ENCODE measurements around the gene TMC7. TPM values are rescaled to one million over a fixed set of nuclear protein-coding genes. Genes with fewer than 3 reads are reported as not detected.
A peak's percentile ranks its signal among the peaks of the same experiment; 100 is the strongest.

TMC7 gene
- total and polyA plus RNA-seq, 2 of the 13 experiments (the other 11 are each of a cell fraction or from before 2014, with no cell fraction given) = 1.2 to 5.1 TPM

DNA sequence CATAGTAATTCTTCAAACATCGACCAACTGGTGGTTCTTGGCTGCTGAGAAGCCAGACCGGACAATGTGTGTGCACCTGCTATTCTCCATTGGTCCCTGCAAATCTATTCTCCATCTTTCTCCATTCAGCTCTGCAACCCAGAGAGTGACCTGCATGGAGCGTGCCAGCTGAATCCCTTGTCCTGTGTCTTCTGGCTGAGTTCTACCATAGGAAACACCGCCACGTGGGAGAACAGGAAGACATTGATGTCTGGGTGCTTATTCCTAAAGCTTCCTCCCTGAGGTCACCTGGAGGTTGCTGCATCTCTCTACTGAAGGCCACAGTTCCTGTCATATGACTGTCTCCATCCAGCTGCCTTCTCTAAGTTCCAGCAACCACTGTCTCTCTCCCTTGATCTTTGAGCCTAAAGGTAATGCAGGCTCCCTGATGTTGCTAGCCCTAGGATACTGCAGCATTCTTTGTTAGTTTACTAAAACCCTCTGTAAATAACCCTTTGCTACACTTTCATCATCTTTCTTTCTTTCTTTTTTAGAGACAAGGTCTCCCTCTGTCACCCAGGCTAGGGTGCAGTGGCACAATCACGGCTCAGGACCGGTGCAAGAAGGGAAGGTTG lies 46.9 kb upstream of the TMC7 start (continued):
- TF ChIP-seq, protein P1, sequence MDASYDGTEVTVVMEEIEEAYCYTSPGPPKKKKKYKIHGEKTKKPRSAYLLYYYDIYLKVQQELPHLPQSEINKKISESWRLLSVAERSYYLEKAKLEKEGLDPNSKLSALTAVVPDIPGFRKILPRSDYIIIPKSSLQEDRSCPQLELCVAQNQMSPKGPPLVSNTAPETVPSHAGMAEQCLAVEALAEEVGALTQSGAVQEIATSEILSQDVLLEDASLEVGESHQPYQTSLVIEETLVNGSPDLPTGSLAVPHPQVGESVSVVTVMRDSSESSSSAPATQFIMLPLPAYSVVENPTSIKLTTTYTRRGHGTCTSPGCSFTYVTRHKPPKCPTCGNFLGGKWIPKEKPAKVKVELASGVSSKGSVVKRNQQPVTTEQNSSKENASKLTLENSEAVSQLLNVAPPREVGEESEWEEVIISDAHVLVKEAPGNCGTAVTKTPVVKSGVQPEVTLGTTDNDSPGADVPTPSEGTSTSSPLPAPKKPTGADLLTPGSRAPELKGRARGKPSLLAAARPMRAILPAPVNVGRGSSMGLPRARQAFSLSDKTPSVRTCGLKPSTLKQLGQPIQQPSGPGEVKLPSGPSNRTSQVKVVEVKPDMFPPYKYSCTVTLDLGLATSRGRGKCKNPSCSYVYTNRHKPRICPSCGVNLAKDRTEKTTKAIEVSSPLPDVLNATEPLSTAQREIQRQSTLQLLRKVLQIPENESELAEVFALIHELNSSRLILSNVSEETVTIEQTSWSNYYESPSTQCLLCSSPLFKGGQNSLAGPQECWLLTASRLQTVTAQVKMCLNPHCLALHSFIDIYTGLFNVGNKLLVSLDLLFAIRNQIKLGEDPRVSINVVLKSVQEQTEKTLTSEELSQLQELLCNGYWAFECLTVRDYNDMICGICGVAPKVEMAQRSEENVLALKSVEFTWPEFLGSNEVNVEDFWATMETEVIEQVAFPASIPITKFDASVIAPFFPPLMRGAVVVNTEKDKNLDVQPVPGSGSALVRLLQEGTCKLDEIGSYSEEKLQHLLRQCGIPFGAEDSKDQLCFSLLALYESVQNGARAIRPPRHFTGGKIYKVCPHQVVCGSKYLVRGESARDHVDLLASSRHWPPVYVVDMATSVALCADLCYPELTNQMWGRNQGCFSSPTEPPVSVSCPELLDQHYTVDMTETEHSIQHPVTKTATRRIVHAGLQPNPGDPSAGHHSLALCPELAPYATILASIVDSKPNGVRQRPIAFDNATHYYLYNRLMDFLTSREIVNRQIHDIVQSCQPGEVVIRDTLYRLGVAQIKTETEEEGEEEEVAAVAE (CRISPR knock-in tag; IDR thresholded peaks at IDR 0.05; ENCODE audit: borderline replicate concordance) = 0 out of 2 replicates have a peak, but pooled peaks have one; percentile 78
- TF ChIP-seq ZMYM4 (CRISPR knock-in tag; IDR thresholded peaks at IDR 0.05) (peak; percentile 60; the same call in 1 of the 2 replicates), ZNF562 (CRISPR knock-in tag; IDR thresholded peaks at IDR 0.05; ENCODE audit: borderline replicate concordance) (no peak), ZNF460 (CRISPR knock-in tag; IDR thresholded peaks at IDR 0.05; ENCODE audit: borderline replicate concordance) (no peak; the same call in 1 of the 2 replicates), ZNF780A (CRISPR knock-in tag; IDR thresholded peaks at IDR 0.05) (no peak), SMAD9 (CRISPR knock-in tag; IDR thresholded peaks at IDR 0.05) (peak; percentile 79; the same call in 1 of the 2 replicates)
- TF ChIP-seq, protein P2, sequence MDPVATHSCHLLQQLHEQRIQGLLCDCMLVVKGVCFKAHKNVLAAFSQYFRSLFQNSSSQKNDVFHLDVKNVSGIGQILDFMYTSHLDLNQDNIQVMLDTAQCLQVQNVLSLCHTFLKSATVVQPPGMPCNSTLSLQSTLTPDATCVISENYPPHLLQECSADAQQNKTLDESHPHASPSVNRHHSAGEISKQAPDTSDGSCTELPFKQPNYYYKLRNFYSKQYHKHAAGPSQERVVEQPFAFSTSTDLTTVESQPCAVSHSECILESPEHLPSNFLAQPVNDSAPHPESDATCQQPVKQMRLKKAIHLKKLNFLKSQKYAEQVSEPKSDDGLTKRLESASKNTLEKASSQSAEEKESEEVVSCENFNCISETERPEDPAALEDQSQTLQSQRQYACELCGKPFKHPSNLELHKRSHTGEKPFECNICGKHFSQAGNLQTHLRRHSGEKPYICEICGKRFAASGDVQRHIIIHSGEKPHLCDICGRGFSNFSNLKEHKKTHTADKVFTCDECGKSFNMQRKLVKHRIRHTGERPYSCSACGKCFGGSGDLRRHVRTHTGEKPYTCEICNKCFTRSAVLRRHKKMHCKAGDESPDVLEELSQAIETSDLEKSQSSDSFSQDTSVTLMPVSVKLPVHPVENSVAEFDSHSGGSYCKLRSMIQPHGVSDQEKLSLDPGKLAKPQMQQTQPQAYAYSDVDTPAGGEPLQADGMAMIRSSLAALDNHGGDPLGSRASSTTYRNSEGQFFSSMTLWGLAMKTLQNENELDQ (CRISPR knock-in tag; IDR thresholded peaks at IDR 0.05; ENCODE audit: borderline replicate concordance) = no peak
- TF ChIP-seq, protein P3, sequence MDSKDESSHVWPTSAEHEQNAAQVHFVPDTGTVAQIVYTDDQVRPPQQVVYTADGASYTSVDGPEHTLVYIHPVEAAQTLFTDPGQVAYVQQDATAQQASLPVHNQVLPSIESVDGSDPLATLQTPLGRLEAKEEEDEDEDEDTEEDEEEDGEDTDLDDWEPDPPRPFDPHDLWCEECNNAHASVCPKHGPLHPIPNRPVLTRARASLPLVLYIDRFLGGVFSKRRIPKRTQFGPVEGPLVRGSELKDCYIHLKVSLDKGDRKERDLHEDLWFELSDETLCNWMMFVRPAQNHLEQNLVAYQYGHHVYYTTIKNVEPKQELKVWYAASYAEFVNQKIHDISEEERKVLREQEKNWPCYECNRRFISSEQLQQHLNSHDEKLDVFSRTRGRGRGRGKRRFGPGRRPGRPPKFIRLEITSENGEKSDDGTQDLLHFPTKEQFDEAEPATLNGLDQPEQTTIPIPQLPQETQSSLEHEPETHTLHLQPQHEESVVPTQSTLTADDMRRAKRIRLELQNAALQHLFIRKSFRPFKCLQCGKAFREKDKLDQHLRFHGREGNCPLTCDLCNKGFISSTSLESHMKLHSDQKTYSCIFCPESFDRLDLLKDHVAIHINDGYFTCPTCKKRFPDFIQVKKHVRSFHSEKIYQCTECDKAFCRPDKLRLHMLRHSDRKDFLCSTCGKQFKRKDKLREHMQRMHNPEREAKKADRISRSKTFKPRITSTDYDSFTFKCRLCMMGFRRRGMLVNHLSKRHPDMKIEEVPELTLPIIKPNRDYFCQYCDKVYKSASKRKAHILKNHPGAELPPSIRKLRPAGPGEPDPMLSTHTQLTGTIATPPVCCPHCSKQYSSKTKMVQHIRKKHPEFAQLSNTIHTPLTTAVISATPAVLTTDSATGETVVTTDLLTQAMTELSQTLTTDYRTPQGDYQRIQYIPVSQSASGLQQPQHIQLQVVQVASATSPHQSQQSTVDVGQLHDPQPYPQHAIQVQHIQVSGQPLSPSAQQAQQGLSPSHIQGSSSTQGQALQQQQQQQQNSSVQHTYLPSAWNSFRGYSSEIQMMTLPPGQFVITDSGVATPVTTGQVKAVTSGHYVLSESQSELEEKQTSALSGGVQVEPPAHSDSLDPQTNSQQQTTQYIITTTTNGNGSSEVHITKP (CRISPR knock-in tag; IDR thresholded peaks at IDR 0.05; ENCODE audit: low read depth) = peak; percentile 61; the same call in 1 of the 2 replicates
- TF ChIP-seq, protein P4, sequence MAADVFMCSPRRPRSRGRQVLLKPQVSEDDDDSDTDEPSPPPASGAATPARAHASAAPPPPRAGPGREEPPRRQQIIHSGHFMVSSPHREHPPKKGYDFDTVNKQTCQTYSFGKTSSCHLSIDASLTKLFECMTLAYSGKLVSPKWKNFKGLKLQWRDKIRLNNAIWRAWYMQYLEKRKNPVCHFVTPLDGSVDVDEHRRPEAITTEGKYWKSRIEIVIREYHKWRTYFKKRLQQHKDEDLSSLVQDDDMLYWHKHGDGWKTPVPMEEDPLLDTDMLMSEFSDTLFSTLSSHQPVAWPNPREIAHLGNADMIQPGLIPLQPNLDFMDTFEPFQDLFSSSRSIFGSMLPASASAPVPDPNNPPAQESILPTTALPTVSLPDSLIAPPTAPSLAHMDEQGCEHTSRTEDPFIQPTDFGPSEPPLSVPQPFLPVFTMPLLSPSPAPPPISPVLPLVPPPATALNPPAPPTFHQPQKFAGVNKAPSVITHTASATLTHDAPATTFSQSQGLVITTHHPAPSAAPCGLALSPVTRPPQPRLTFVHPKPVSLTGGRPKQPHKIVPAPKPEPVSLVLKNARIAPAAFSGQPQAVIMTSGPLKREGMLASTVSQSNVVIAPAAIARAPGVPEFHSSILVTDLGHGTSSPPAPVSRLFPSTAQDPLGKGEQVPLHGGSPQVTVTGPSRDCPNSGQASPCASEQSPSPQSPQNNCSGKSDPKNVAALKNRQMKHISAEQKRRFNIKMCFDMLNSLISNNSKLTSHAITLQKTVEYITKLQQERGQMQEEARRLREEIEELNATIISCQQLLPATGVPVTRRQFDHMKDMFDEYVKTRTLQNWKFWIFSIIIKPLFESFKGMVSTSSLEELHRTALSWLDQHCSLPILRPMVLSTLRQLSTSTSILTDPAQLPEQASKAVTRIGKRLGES (CRISPR knock-in tag; IDR thresholded peaks at IDR 0.05; ENCODE audit: borderline replicate concordance) = no peak
- TF ChIP-seq, protein P5, sequence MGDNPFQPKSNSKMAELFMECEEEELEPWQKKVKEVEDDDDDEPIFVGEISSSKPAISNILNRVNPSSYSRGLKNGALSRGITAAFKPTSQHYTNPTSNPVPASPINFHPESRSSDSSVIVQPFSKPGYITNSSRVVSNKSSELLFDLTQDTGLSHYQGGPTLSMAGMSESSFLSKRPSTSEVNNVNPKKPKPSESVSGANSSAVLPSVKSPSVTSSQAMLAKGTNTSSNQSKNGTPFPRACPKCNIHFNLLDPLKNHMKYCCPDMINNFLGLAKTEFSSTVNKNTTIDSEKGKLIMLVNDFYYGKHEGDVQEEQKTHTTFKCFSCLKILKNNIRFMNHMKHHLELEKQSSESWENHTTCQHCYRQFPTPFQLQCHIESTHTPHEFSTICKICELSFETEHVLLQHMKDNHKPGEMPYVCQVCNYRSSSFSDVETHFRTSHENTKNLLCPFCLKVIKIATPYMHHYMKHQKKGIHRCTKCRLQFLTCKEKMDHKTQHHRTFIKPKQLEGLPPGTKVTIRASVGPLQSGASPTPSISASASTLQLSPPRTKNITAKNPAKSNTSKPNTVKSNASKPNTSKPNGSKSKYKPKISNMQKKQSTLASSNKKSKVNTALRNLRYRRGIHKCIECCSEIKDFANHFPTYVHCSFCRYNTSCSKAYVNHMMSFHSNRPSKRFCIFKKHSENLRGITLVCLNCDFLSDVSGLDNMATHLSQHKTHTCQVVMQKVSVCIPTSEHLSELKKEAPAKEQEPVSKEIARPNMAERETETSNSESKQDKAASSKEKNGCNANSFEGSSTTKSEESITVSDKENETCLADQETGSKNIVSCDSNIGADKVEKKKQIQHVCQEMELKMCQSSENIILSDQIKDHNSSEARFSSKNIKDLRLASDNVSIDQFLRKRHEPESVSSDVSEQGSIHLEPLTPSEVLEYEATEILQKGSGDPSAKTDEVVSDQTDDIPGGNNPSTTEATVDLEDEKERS (CRISPR knock-in tag; IDR thresholded peaks at IDR 0.05) = peak; percentile 79
